ENCODE results near the gene RASAL1.

- TF ChIP-seq POLR2A (IDR thresholded peaks at IDR 0.05) (no peak), CTCF (IDR thresholded peaks at IDR 0.05 in 8 of 11, conservative IDR thresholded peaks at IDR 0.05 in 3 of 11) (no peak), POLR2AphosphoS5 (IDR thresholded peaks at IDR 0.05) (no peak)
These were observed 25.5 kb downstream of the RASAL1 start for GRCh38 chr12:113109872-113110599.
